A673 (cell line): ENCODE results near the gene TMEM163. TPM values are rescaled to one million over a fixed set of nuclear protein-coding genes. Genes with fewer than 3 reads are reported as not detected.

Experiments
- BruUV-seq: library from RNA; stranded (reverse); fragments of 400-500 nt; replicated peaks from 2 replicates; lab custom pipeline; 2021; lab: Mats Ljungman, UMichigan
- CTCF ChIA-PET: fragments of 300-600 bp; sonication (Branson Sonifier 250); formaldehyde crosslinking; loops from one replicate; lab custom pipeline; 2022; ENCODE audit warnings: antibody characterized with exemption; lab: Charles Lee
- POLR2A ChIA-PET: fragments of 300-600 bp; sonication (Branson Sonifier 250); formaldehyde crosslinking; loops from one replicate; lab custom pipeline; 2022; ENCODE audit warnings: antibody characterized with exemption; ENCODE audit not compliant: low non-redundant PET; lab: Charles Lee
- DNase-seq: peaks from one replicate; pipeline ENCODE4 v3.0.0-alpha.2; 2015; ENCODE audit warnings: low spot score
- H3K27ac ChIP-seq: fragments of 200-600 bp; sonication (generic); 2 replicates; pipeline ENCODE4 v1.5.1; 2016; ENCODE audit warnings: mixed run types, low read depth, mild to moderate bottlenecking, mixed read lengths, antibody characterized with exemption, low read length; ENCODE audit not compliant: poor library complexity, severe bottlenecking
- H3K27me3 ChIP-seq: fragments of 200-600 bp; sonication (generic); replicated peaks from 2 replicates; pipeline ENCODE4 v1.6.1; 2017; ENCODE audit warnings: mixed run types, low read depth, mild to moderate bottlenecking, mixed read lengths, antibody characterized with exemption, low read length; ENCODE audit not compliant: insufficient read depth, poor library complexity
- H3K36me3 ChIP-seq: fragments of 200-600 bp; sonication (generic); 2 replicates; pipeline ENCODE4 v1.6.1; 2016; ENCODE audit warnings: mixed run types, mild to moderate bottlenecking, mixed read lengths, antibody characterized with exemption, low read length; ENCODE audit not compliant: insufficient read depth, poor library complexity, severe bottlenecking
- H3K4me1 ChIP-seq: fragments of 200-600 bp; sonication (generic); 2 replicates; pipeline ENCODE4 v1.6.1; 2017; ENCODE audit warnings: mixed run types, mild to moderate bottlenecking, mixed read lengths, antibody characterized with exemption, low read length; ENCODE audit not compliant: insufficient read depth, poor library complexity, severe bottlenecking
- H3K4me3 ChIP-seq: fragments of 200-600 bp; sonication (generic); 2 replicates; pipeline ENCODE4 v1.5.1; 2016; ENCODE audit warnings: low read depth, mixed run types, mild to moderate bottlenecking, mixed read lengths, low read length; ENCODE audit not compliant: poor library complexity, severe bottlenecking
- H3K9me3 ChIP-seq: fragments of 200-600 bp; sonication (generic); 2 replicates; pipeline ENCODE4 v1.6.1; 2016; ENCODE audit warnings: mixed run types, low read depth, mild to moderate bottlenecking, mixed read lengths, antibody characterized with exemption, low read length; ENCODE audit not compliant: poor library complexity, severe bottlenecking
- EZH2 ChIP-seq: fragments of 200-600 bp; sonication (generic); IDR thresholded peaks from 2 replicates; pipeline ENCODE4 v1.6.1; 2017; ENCODE audit warnings: borderline replicate concordance, low read depth, mild to moderate bottlenecking, mixed read lengths, antibody characterized with exemption, low read length; ENCODE audit not compliant: poor library complexity, severe bottlenecking
- intact Hi-C: fragments of 100-400 bp; cut with micrococcal nuclease; formaldehyde crosslinking; loops from one replicate; pipeline ENCODE4 v1.10.0; 2022; ENCODE audit not compliant: unreplicated experiment
- total RNA-seq: library from RNA; stranded (reverse); gene quantifications from 2 replicates; pipeline ENCODE4 v1.2.3, GENCODE V29; 2021
- TF ChIP-seq, protein P1 (sequence below): fragments of 300-800, 200-600 bp; sonication (generic); conservative IDR thresholded peaks from 2 replicates; pipeline ENCODE4 v1.5.1; 2017; ENCODE audit warnings: low read depth, mild to moderate bottlenecking, antibody characterized with exemption, low read length, moderate library complexity, mixed read lengths

The TMEM163 gene
- total RNA-seq, 1 experiment from 2014 or later = not detected

DNA sequence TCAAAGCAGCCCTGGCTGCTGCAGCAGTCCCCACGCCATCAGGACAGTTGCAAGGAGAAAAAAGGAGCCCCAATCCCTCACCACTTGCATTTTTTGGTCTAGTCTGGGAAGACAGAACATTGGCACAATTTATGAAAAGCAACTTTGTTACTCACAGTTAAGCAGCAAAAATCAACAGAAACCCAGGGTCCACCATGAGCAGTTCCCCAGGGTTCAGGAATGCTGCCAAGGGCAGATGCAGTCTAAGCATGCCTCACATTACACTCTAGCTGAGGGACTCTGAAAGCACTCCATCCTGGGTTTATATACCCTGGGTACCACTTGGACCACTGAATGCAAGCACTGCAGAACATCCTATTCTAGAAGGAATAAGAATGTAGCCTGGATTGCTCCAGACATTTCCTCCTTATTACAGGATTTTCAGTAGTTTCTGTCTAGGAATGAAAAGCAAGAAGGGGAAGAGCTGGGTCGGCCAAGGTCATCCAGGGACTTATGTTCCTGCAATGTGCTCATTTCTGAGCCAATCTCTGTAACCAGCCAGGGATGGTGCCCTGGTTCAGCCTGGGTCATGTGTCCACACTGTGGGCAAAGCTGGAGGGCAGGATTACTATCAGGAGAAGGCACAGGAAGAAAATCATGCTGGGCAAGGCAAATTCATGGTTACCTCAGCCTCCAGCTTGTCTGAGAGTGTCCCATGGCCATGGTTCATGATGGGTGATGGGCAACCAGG lies 19.5 kb upstream of the TMEM163 start:
- no peaks in the 10 kb centered on the region for H3K4me1 ChIP-seq
- H3K9me3 ChIP-seq = no peaks in the 10 kb centered on the region
- intact Hi-C loops = no loop called here
- peaks cover 15% of the 10 kb centered on the region for H3K27me3 ChIP-seq
- BruUV-seq = no TSS peak
- no peaks in the 10 kb centered on the region for H3K36me3 ChIP-seq
- TF ChIP-seq EZH2 = no peak
- TF ChIP-seq, protein P1, sequence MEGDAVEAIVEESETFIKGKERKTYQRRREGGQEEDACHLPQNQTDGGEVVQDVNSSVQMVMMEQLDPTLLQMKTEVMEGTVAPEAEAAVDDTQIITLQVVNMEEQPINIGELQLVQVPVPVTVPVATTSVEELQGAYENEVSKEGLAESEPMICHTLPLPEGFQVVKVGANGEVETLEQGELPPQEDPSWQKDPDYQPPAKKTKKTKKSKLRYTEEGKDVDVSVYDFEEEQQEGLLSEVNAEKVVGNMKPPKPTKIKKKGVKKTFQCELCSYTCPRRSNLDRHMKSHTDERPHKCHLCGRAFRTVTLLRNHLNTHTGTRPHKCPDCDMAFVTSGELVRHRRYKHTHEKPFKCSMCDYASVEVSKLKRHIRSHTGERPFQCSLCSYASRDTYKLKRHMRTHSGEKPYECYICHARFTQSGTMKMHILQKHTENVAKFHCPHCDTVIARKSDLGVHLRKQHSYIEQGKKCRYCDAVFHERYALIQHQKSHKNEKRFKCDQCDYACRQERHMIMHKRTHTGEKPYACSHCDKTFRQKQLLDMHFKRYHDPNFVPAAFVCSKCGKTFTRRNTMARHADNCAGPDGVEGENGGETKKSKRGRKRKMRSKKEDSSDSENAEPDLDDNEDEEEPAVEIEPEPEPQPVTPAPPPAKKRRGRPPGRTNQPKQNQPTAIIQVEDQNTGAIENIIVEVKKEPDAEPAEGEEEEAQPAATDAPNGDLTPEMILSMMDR = no peak
- no peak for DNase-seq
- ChIA-PET POLR2A (no interaction called here), CTCF (no interaction called here)
- H3K4me3 ChIP-seq = no peak overlapping the region
- no peak overlapping the region for H3K27ac ChIP-seq

DNA sequence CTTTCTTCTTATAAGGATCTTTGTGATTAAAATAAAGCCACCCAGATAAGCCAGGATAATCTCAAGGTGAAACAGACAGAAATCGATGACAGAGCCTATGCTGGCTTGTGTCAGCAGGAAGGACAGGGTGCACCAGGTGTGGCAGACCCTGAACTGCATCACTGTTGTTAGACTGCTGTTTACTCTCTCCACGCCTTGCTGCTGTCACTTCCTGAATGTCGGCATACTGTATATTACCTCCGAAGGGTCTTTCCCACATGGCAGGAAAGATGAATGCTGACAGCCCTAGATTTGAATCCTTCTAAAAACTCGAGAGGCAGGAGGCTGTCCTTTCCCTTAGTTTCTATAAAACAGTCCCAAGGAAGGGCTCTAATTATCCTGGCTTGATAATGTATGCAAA lies 18.9 kb upstream of the TMEM163 start:
- intact Hi-C loops = no loop called here
- Histone ChIP-seq H3K9me3 (no peaks in the 10 kb centered on the region), H3K36me3 (no peaks in the 10 kb centered on the region), H3K4me1 (no peaks in the 10 kb centered on the region), H3K27me3 (peaks cover 15% of the 10 kb centered on the region), H3K27ac (no peak overlapping the region), H3K4me3 (no peak overlapping the region)
- no TSS peak for BruUV-seq
- DNase-seq = no peak
- ChIA-PET CTCF (no interaction called here), POLR2A (no interaction called here)
- TF ChIP-seq, protein P1 = no peak
- no peak for TF ChIP-seq EZH2

DNA sequence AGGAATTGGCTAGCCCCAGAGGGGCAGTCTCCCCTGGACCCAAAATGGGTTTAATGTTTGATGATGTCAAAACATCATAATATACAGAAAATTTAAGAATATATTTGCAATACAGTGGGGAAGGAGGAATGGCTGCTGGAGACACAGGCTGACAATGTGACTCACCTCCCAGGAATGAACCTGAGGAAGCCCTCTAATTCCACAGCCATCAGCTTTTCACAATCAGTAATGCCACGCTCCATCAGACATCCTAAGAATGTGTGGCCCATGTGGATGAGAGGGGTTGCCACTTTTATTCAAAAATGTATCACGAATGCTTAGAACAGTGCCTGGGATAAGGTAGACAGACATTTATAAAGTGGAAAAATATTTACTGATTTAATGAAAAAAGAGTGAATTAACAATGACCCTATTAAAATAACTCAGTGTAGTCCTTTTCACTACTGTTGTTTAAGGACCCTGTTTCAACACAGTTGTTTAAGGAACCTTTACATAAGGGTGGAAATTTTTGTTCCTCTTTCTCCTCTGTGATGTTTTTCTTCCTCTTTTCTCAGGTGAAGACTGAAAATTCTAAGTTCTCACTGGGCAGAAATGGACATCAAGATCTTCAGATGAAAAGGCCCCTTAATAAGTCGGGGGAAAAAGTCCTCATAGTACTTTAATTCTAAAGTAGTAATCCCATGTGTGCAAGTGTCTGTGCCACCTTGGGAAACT lies 17.5 kb upstream of the TMEM163 start:
- Histone ChIP-seq H3K36me3 (no peaks in the 10 kb centered on the region), H3K9me3 (no peaks in the 10 kb centered on the region), H3K4me1 (no peaks in the 10 kb centered on the region), H3K27me3 (peaks cover 15% of the 10 kb centered on the region), H3K4me3 (no peak overlapping the region), H3K27ac (no peak overlapping the region)
- POLR2A ChIA-PET = no interaction called here
- intact Hi-C loops = no loop called here
- TF ChIP-seq EZH2 = no peak
- TF ChIP-seq, protein P1 = no peak
- no TSS peak for BruUV-seq
- no peak for DNase-seq
- CTCF ChIA-PET = no interaction called here
